HG03135 (cell line): ENCODE results near the gene HSF4.

Source experiments
- ATAC-seq: cut with Tn5 transposase; IDR thresholded peaks from one replicate; pipeline ENCODE4 v1.9.1; 2021; ENCODE audit warnings: mild to moderate bottlenecking, moderate library complexity; ENCODE audit not compliant: unreplicated experiment

The HSF4 gene

GRCh38 chr16:67199011-67199807 is 34.7 kb downstream of the HSF4 start, which contains the start of gene ELMO3:
Gene ELMO3, plus strand, starts transcription at chr16:67199131. Its CDS starts 196 bp downstream, at chr16:67199327.
- no peak for ATAC-seq

- ATAC-seq = no peak
Observed at GRCh38 chr16:67199808-67200198, 35.3 kb downstream of the HSF4 start.

- no peak for ATAC-seq
Observed at GRCh38 chr16:67200491-67200890, 35.9 kb downstream of the HSF4 start.

- ATAC-seq = no peak
Observed at GRCh38 chr16:67201411-67202345, 37.1 kb downstream of the HSF4 start.

GRCh38 chr16:67202426-67202825 is 37.9 kb downstream of the HSF4 start:
- ATAC-seq = no peak

- no peak for ATAC-seq
Observed at GRCh38 chr16:67202956-67203493, 38.5 kb downstream of the HSF4 start.

- ATAC-seq = no peak
Observed at GRCh38 chr16:67204076-67204475, 39.5 kb downstream of the HSF4 start.

GRCh38 chr16:67206129-67206837 is 41.7 kb downstream of the HSF4 start:
- ATAC-seq = no peak

GRCh38 chr16:67206838-67207248 is 42.3 kb downstream of the HSF4 start:
- no peak for ATAC-seq

DNA sequence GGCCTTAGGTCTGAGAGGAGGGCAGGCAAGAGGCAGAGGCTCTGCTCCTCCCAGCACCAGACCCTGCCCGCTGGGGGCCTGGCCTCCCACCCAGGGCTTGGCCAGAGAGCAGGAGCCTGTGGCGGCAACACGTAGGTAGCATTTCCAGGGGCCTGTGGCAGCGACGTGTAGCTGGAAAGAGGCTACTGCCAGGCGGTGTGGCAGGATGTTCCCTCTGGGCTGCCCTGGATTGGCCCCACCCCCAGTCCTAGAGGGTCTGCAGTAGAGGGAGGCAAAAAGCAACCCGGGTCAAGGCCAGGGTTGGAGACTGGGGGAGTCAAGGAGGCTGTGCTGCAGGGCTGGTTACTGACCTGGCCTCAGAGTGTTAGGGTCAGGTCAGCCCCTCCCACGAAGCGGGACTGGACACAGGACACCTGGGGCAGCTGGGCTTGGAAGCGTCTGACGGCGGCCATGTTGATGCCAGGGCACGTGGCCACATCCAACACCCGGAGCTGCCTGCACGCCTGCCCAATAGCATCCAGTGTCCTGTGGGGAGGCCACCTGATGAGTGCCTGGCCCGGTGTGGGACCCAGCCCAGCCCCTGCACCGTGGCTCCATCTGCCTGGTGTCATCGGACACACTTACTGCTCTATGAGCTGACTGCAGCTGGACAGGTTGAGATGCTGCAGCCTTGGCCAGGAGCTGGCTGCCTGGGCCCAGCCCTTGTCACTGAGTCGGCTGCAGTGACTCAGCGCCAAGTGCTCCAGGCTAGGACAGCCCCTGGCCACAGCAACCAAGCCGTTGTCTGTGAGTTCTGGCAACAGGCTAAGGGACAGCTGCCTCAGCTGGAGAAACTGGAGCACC is 42.9 kb downstream of the HSF4 start:
- ATAC-seq = no peak

DNA sequence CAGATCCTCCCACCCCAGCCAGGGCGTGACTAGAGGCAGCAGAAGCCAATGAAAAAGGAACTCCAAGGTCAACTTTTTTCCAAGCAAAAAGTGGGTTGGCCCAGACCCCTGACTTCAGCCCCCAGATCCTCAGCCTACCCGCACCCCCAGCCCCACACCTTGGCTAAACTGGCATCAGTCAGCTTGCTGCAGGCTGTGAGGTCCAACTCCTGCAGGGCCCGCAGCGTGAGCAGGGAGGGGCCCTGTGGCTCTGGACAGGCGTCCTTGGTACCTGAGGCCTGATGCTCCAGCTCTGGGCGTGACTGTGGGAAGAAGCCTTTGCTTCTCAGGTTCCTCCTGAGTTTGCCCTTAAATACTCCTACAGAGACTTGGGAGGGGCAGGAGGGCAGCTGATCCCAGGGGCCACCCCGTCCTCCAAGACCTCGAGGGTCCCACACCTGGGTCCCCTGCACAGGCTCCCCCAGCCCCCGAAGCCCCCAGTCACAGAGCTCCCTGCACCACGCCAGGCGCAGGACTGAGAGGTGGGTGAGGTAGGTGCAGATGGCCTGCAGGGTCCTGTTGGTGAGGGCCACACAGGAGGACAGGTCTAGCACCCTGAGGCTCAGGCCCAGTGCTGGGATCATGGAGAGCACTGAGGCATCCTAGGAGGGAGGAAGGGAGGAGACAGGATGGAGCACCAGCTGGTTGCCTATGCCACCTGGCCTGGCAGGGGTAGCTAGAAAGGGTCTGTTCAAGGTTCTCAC is 43.8 kb downstream of the HSF4 start:
- ATAC-seq = no peak

GRCh38 chr16:67209565-67209964 is 45.0 kb downstream of the HSF4 start:
- no peak for ATAC-seq

DNA sequence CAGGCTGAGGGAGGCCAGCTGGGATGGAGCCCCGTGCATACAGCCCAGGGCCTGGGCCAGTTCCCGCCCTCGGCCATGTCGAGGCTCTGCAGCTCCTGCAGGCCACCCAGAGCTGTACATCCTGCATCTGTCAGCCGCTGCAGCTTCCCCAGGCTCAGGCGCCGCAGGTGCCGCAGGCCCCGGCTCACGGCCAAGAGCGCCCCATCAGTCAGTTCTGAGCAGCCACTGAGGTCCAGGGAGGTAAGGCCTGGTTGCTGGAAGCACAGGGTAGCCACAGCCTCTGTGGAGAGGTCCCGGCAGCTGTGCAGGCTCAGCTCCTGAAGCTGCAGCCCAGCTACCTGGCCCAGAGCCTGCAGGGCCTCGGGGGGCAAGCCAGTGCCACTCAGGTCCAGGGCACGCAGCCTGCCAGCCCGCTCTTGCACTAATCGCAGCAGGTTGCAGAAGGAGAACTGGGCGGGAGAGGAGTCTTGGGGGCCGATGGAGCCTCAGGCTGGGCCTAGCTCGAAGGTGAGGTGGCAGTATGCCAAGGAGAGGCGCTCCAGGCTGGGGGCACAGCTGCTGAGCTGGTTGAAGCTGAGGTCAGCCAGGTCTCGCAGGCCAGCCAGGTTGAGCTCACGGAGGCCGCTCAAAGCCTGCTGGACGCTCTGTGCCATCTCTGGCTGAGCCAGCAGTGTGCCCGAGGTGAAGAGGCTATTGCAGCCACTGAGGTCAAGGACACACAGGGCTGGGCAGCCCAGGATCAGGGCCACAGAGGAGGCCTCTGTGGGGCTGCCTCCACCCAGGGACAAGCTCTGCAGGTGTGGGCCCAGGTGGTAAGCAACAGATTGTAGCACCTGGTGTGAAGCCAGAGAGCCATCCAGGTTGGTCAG is 45.8 kb downstream of the HSF4 start:
- ATAC-seq = no peak

DNA sequence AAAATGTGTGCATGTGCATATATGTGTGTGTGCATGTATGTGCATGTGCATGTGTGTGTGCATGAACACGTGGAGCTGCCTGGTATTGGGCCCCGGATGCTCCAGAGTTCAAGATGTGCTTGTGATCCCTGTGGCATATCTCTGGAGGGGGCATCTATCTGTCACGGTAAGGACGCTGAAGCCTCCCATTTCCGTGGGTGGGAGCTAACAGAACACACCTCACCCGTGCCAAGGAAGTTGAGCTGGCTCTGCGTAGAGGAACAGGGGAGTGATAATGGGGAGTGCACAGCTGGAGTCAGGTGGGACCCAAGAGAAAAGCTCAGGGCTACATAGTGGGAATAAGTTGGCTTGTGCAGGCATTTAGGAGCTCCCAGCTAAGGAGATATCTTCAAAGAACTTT is 47.1 kb downstream of the HSF4 start:
- ATAC-seq = no peak

DNA sequence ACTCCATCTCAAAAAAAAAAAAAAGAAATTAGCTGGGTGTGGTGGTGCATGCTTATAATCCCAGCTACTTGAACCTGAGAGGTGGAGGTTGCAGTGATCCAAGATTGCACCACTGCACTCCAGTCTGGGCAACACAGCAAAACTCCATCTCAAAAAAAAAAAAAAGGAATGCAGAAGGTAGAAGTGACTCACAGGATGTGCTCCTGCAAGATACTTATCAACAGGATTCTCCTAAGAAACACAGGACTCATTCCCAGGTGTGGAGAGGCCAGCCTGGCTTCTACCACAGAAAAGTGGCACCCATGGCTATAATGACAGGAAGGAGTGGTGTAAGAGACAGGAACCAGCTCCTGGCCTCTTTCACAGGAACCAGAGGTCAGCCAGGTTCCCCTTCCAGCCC is 48.2 kb downstream of the HSF4 start:
- no peak for ATAC-seq

DNA sequence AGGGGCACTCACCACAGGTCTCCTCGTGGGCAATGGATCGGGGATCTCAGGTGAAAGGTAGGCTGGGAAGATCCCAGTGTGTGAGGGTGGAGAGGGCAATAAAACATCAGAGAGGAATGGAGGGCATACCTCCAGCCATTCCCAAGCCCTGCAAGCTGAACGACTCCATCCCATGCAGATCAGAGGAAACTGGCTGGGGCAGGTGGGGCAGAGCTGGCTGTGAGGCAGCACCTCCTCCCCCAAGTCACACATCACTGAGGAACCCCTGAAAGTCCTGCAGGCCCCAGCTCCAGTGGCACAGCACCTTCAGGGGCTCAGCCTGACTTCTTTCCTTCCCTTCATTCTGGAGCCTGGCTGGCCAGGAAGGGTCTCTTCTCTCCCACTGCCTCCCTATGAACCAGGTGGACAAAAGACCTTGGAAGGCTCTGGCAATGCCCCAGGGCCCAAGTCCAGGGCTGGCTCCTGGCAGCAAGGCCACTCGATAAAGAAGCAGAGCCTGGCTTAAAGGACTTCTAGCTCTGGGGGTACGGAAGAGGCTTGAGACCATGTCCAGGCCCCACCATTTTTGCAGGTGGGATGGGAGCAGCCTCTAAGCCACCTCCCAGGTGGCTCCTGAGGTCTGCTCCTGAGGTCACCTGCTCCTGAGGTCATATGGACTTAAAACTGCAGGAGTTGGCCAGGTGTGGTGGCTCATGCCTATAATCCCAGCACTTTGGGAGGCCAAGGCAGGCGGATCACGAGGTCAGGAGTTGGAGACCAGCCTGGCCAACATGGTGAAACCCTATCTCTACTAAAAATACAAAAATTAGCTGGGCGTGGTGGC is 48.9 kb downstream of the HSF4 start:
- no peak for ATAC-seq

GRCh38 chr16:67215706-67216105 is 51.2 kb downstream of the HSF4 start:
- ATAC-seq = no peak
